ENCODE measurements around the gene POLR3K.

DNA sequence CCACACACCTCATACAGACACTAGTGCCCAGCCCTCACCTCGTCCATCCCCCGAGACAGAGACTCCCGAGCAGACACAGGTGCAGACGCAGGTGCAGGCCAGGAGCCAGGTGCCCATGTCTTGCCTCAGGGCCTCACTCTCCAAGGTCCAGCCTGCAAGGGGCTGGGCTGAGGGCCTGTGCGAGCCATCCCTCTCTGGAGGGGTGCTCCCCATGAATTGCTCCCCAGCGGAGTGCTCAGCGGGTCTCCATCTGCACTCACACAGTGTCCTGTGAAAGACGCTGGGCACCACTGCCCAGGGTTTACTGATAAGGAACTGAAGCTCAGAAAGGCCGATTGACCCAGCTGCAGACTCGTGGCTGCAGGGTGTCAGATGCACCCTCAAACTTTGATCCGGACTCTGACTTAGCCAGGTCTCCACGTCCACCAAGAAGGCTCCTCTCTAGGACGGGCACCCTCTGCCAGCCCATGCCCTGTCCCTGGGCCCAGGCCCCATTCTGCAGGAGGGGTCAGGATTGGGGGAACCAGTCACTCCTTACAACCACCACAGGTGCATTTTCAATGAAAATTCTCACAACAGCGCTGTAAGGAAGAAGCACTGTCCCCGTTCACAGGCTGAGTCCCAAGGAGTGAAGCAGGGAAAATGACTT lies 16.9 kb downstream of the POLR3K start:
- TF ChIP-seq, protein P1, sequence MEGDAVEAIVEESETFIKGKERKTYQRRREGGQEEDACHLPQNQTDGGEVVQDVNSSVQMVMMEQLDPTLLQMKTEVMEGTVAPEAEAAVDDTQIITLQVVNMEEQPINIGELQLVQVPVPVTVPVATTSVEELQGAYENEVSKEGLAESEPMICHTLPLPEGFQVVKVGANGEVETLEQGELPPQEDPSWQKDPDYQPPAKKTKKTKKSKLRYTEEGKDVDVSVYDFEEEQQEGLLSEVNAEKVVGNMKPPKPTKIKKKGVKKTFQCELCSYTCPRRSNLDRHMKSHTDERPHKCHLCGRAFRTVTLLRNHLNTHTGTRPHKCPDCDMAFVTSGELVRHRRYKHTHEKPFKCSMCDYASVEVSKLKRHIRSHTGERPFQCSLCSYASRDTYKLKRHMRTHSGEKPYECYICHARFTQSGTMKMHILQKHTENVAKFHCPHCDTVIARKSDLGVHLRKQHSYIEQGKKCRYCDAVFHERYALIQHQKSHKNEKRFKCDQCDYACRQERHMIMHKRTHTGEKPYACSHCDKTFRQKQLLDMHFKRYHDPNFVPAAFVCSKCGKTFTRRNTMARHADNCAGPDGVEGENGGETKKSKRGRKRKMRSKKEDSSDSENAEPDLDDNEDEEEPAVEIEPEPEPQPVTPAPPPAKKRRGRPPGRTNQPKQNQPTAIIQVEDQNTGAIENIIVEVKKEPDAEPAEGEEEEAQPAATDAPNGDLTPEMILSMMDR (IDR thresholded peaks at IDR 0.05; ENCODE audit: insufficient read depth, low read length) = no peak
- no peak for TF ChIP-seq GABPA (IDR thresholded peaks at IDR 0.05; ENCODE audit: low read depth)

All from HL-60 (cell line).